WTC11 (cell line): ENCODE measurements around the gene SNX18.

Experiments used
- ATF2 ChIP-seq: sonication (generic); formaldehyde crosslinking; IDR thresholded peaks from 2 replicates; pipeline ENCODE4 v1.8.1; 2022; ENCODE audit warnings: low read depth, missing genetic modification reagents, borderline replicate concordance
- CTCF ChIP-seq: fragments of 200-600 bp; IDR thresholded peaks from 2 replicates; pipeline ENCODE4 v1.8.0; 2022; ENCODE audit warnings: antibody characterized with exemption
- E2F4 ChIP-seq: sonication (generic); formaldehyde crosslinking; IDR thresholded peaks from 2 replicates; pipeline ENCODE4 v1.8.1; 2022; ENCODE audit warnings: low read depth, mild to moderate bottlenecking, moderate library complexity, missing genetic modification reagents, borderline replicate concordance
- MLX ChIP-seq: sonication (generic); formaldehyde crosslinking; IDR thresholded peaks from 2 replicates; pipeline ENCODE4 v1.8.1; 2023; ENCODE audit warnings: mild to moderate bottlenecking, missing genetic modification reagents, moderate library complexity
- SP1 ChIP-seq: sonication (generic); formaldehyde crosslinking; conservative IDR thresholded peaks from 2 replicates; pipeline ENCODE4 v1.8.1; 2022; ENCODE audit warnings: missing genetic modification reagents
- TEAD4 ChIP-seq: sonication (generic); formaldehyde crosslinking; IDR thresholded peaks from 2 replicates; pipeline ENCODE4 v1.8.0; 2022; ENCODE audit warnings: mild to moderate bottlenecking, missing genetic modification reagents
- ZNF263 ChIP-seq: sonication (generic); formaldehyde crosslinking; IDR thresholded peaks from 2 replicates; pipeline ENCODE4 v1.8.1; 2022; ENCODE audit warnings: low read depth, mild to moderate bottlenecking, moderate library complexity, missing genetic modification reagents

GRCh38 chr5:54518818-54519508 is 1.4 kb downstream of the SNX18 start:
- TF ChIP-seq E2F4 (CRISPR knock-in tag): no peak
- TF ChIP-seq CTCF: no peak
- TF ChIP-seq ATF2 (CRISPR knock-in tag): no peak
- TF ChIP-seq ZNF263 (CRISPR knock-in tag): no peak
- no peak for TF ChIP-seq SP1 (CRISPR knock-in tag)
- no peak; the same call in 1 of the 2 replicates for TF ChIP-seq TEAD4
- no peak for TF ChIP-seq MLX (CRISPR knock-in tag)
